WERI-Rb-1 (cell line): ENCODE data around the gene SH3BP4.
A peak's percentile ranks its signal among the peaks of the same experiment; 100 is the strongest.

Experiments used
- DNase-seq: peaks from one replicate; pipeline ENCODE4 v3.0.0-alpha.2; 2020
- H3K27ac ChIP-seq: fragments of 250-450 bp; sonication (Bioruptor Pico); 2 replicates; pipeline ENCODE4 v1.5.1; 2020; ENCODE audit warnings: mild to moderate bottlenecking, moderate library complexity
- H3K27me3 ChIP-seq: fragments of 250-450 bp; sonication (Bioruptor Pico); 2 replicates; pipeline ENCODE4 v1.5.1; 2021; ENCODE audit warnings: mild to moderate bottlenecking, low read depth, moderate library complexity; ENCODE audit not compliant: insufficient read depth, severe bottlenecking
- H3K36me3 ChIP-seq: fragments of 250-450 bp; sonication (Bioruptor Pico); 2 replicates; pipeline ENCODE4 v1.5.1; 2020; ENCODE audit warnings: mild to moderate bottlenecking, moderate library complexity
- H3K4me3 ChIP-seq: 2 replicates; pipeline ENCODE4 v1.5.1; 2011; ENCODE audit warnings: low read depth, mild to moderate bottlenecking, control low read depth, low read length
- H3K9me3 ChIP-seq: fragments of 250-450 bp; sonication (Bioruptor Pico); 2 replicates; pipeline ENCODE4 v1.5.1; 2021; ENCODE audit warnings: mild to moderate bottlenecking, moderate library complexity; ENCODE audit not compliant: severe bottlenecking
- CTCF ChIP-seq: IDR thresholded peaks from 2 replicates; pipeline ENCODE4 v1.5.1; 2011; ENCODE audit warnings: low read depth, mild to moderate bottlenecking, control low read depth, inconsistent platforms, low read length

Gene SH3BP4

GRCh38 chr2:234976479-234977227 lies 24.8 kb downstream of the SH3BP4 start:
- H3K36me3 ChIP-seq = peaks cover 50% of the 10 kb centered on the region
- peaks cover 5% of the 10 kb centered on the region for H3K9me3 ChIP-seq
- TF ChIP-seq CTCF = no peak
- H3K4me3 ChIP-seq = no peak overlapping the region
- no peak for DNase-seq
- H3K27ac ChIP-seq = peak overlapping the region; percentile 76
- no peaks in the 10 kb centered on the region for H3K27me3 ChIP-seq

DNA sequence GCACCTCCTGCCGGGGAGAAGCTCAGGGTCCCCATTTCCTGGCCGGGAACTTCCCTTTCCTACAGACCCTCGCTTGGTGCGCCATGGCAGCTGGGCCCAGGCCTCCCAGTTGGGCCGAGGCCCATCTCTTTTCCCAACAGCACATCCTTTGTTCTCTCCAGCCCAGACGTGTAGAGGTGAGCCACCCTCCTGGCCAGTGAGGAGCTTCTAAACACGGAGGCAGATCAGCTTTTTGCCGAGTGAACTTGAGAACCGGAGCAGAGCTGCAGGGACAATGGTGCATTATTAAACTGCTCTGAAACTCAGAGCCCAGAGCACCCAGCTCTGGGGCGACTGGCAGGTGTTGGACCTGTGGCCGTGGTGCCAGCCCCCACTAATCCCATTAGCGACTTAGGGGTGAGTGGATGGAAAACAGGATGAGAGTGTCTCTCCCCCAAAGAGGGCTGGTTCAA lies 25.4 kb downstream of the SH3BP4 start:
- peaks cover 5% of the 10 kb centered on the region for H3K9me3 ChIP-seq
- no peak for TF ChIP-seq CTCF
- peak overlapping the region; percentile 76 for H3K27ac ChIP-seq
- H3K36me3 ChIP-seq = peaks cover 50% of the 10 kb centered on the region
- DNase-seq = peak; percentile 71
- no peaks in the 10 kb centered on the region for H3K27me3 ChIP-seq
- no peak overlapping the region for H3K4me3 ChIP-seq

- no peak overlapping the region for H3K27ac ChIP-seq
- no peak for DNase-seq
Measured at GRCh38 chr2:234978466-234979203, 26.8 kb downstream of the SH3BP4 start.

GRCh38 chr2:234979204-234980167 lies 27.7 kb downstream of the SH3BP4 start:
- no peak for TF ChIP-seq CTCF
- no peak overlapping the region for H3K27ac ChIP-seq
- H3K9me3 ChIP-seq = peaks cover 5% of the 10 kb centered on the region
- no peak overlapping the region for H3K4me3 ChIP-seq
- peaks cover 46% of the 10 kb centered on the region for H3K36me3 ChIP-seq
- DNase-seq = no peak
- H3K27me3 ChIP-seq = no peaks in the 10 kb centered on the region

More at GRCh38 chr2:234978466-234979203, 26.8 kb downstream of the SH3BP4 start:
- no peak for TF ChIP-seq CTCF
- H3K27me3 ChIP-seq = no peaks in the 10 kb centered on the region
- peaks cover 50% of the 10 kb centered on the region for H3K36me3 ChIP-seq
- peaks cover 5% of the 10 kb centered on the region for H3K9me3 ChIP-seq
- no peak overlapping the region for H3K4me3 ChIP-seq

DNA sequence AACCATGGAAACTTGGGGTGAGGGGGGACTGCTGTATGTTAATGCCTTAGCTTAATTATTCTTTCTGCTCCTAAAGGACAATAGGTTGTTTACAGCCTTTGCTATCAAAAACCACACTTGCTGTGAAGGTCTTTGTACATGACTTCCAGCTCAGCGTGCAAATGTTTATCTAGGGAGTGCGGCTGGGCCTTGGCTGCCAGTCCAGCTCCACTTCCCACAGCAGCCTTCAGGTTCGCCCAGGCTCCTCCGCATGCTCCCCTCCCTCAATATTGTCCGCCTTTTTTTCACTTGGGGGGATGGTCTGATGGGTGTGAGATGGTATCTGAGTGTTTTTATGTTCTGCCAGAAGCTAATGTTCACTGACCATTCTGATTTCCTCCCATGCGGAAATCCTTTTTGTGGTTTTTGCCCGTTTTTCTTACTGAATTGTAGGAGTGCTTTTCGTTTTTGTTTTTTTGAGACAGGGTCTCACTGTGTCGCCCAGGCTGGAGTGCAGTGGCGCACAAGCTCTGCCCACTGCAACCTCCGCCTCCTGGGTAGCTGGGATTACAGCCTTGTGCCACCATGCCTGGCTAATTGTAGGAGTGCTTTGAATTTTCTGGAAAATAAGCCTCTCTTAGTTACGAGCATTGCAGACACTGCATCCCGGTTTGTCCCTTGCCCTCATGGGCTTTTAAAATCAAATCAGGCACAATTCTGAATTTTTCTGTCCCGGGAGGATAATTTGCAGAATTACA lies 28.8 kb downstream of the SH3BP4 start:
- H3K9me3 ChIP-seq = peaks cover 5% of the 10 kb centered on the region
- TF ChIP-seq CTCF = no peak
- peaks cover 44% of the 10 kb centered on the region for H3K36me3 ChIP-seq
- no peak for DNase-seq
- no peaks in the 10 kb centered on the region for H3K27me3 ChIP-seq
- no peak overlapping the region for H3K27ac ChIP-seq
- no peak overlapping the region for H3K4me3 ChIP-seq
